HG02759 (cell line): ENCODE results near the gene INSIG1.

Source experiments
- ATAC-seq: cut with Tn5 transposase; IDR thresholded peaks from one replicate; pipeline ENCODE4 v1.9.1; 2021; ENCODE audit warnings: mild to moderate bottlenecking, moderate library complexity; ENCODE audit not compliant: unreplicated experiment

INSIG1 gene

GRCh38 chr7:155284496-155285274 is 13.0 kb upstream of the INSIG1 start:
- ATAC-seq: no peak

GRCh38 chr7:155285423-155285822 is 12.3 kb upstream of the INSIG1 start:
- ATAC-seq: no peak

- no peak for ATAC-seq
Measured at GRCh38 chr7:155285833-155286232, 11.8 kb upstream of the INSIG1 start.

GRCh38 chr7:155286686-155287085 is 11.0 kb upstream of the INSIG1 start:
- ATAC-seq: no peak

- no peak for ATAC-seq
Measured at GRCh38 chr7:155287284-155287935, 10.3 kb upstream of the INSIG1 start.

- ATAC-seq: no peak
Measured at GRCh38 chr7:155288055-155288454, 9.6 kb upstream of the INSIG1 start.

- no peak for ATAC-seq
Measured at GRCh38 chr7:155289107-155289506, 8.6 kb upstream of the INSIG1 start.

GRCh38 chr7:155289949-155290501 is 7.7 kb upstream of the INSIG1 start:
- no peak for ATAC-seq

GRCh38 chr7:155291045-155291530 is 6.6 kb upstream of the INSIG1 start:
- no peak for ATAC-seq

GRCh38 chr7:155291729-155292128 is 5.9 kb upstream of the INSIG1 start:
- no peak for ATAC-seq

- no peak for ATAC-seq
Measured at GRCh38 chr7:155292680-155293226, 4.9 kb upstream of the INSIG1 start.

- ATAC-seq: no peak
Measured at GRCh38 chr7:155293721-155294510, 3.8 kb upstream of the INSIG1 start.

- no peak for ATAC-seq
Measured at GRCh38 chr7:155294511-155294778, 3.2 kb upstream of the INSIG1 start.

- no peak for ATAC-seq
Measured at GRCh38 chr7:155295511-155295910, 2.2 kb upstream of the INSIG1 start.

- ATAC-seq: no peak
Measured at GRCh38 chr7:155296006-155296787, 1.5 kb upstream of the INSIG1 start.

- peak; percentile 14 for ATAC-seq
Measured at GRCh38 chr7:155296788-155297516, 726 bp upstream of the INSIG1 start.

GRCh38 chr7:155298288-155298833 is 683 bp downstream of the INSIG1 start:
- ATAC-seq: peak; percentile 0

GRCh38 chr7:155298834-155299534 is 1.3 kb downstream of the INSIG1 start:
- peak; percentile 68 for ATAC-seq
